ENCODE results near the gene NADK2. TPM values are rescaled to one million over a fixed set of nuclear protein-coding genes. Genes with fewer than 3 reads are reported as not detected.

NADK2 gene
- total RNA-seq, 2 donors from 2014 or later: 10.4 to 12.0 TPM

DNA sequence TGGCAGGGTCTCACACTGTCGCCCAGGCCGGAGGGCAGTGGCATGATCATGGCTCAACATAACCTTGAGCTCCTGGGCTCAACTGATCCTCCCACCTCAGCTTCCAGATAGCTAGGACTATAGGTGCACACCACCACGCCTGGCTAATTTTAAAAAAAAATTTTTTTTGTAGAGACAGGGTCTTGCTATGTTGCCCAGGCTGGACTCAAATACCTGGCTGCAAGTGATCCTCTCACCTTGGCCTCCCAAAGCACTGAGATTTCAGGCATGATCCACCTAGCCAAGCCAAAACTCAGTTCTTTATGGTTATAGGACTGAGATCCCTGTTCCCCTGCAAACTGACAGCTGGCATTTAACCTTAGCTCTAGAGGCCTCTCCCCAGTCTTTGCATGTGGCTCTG is 95.3 kb downstream of the NADK2 start:
- H3K27me3 Mint-ChIP-seq: no peaks in the 10 kb centered on the region
- DNase-seq: no peak
- H3K4me3 Mint-ChIP-seq: no peak overlapping the region
- no peaks in the 10 kb centered on the region for H3K9me3 ChIP-seq (ENCODE audit: control insufficient read depth, low read length, poor library complexity, severe bottlenecking)
- ATAC-seq: no peak
- H3K4me1 Mint-ChIP-seq: peaks cover 16% of the 10 kb centered on the region
- no peak overlapping the region for H3K27ac Mint-ChIP-seq
- H3K36me3 Mint-ChIP-seq (ENCODE audit: low read depth): no peaks in the 10 kb centered on the region

DNA sequence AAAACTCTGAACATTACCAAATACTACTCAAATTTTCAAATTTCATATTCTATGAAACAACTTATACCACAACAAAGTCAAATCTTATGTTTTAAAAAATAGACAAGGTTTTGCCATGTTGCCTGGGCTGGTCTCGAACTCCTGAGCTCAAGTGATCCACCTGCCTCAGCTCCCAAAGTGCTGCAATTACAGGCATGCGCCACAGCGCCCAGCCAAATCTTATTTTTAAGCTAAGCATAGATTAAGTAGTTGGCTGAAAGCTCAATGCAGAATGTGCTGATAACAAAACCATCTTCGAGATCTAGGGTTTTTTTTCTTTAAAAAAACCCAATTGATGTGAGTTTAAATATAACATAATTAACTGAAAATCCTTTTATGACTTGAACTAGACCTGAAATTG is 96.4 kb downstream of the NADK2 start:
- Mint-ChIP-seq H3K27me3 (no peaks in the 10 kb centered on the region), H3K36me3 (ENCODE audit: low read depth) (peaks cover 5% of the 10 kb centered on the region), H3K27ac (no peak overlapping the region), H3K4me1 (peaks cover 6% of the 10 kb centered on the region), H3K4me3 (no peak overlapping the region)
- ATAC-seq: no peak
- DNase-seq: no peak
- H3K9me3 ChIP-seq (ENCODE audit: control insufficient read depth, low read length, poor library complexity, severe bottlenecking): no peaks in the 10 kb centered on the region

Other genes with a start within 250 kb of the NADK2 start
- gene UGT3A2, start 175.0 kb downstream of the NADK2 start, total RNA-seq: not detected
- 10 to 100 TPM in 1 of 2 donors, 1 to 10 TPM in 1; 5.9 to 10.7 TPM for gene LMBRD2, start 90.0 kb downstream of the NADK2 start, total RNA-seq
- gene SKP2, start 89.8 kb downstream of the NADK2 start, total RNA-seq: 10 to 100 TPM; 10.4 to 10.8 TPM
- gene RANBP3L, start 60.0 kb upstream of the NADK2 start, total RNA-seq: not detected